DND-41 (cell line): ENCODE data around the gene AATF.

Source experiments
- ATAC-seq: fragments of 200-7000 bp; cut with Tn5 transposase; 3 replicates; pipeline ENCODE4 v1.9.1; 2021; ENCODE audit warnings: low read depth; ENCODE audit not compliant: insufficient read depth
- DNase-seq: peaks from one replicate; pipeline ENCODE4 v3.0.0-alpha.2; 2020
- H2AFZ ChIP-seq: 2 replicates; pipeline ENCODE4 v1.6.0; 2012; ENCODE audit warnings: low read depth, low read length
- H3K27ac ChIP-seq: 2 replicates; pipeline ENCODE4 v1.5.1; 2012; ENCODE audit warnings: low read length, inconsistent platforms
- H3K27me3 ChIP-seq: fragments of 200-600 bp; sonication (generic); 2 replicates; pipeline ENCODE4 v1.6.0; 2012; ENCODE audit warnings: low read length, mild to moderate bottlenecking, inconsistent platforms; ENCODE audit not compliant: insufficient read depth, poor library complexity
- H3K36me3 ChIP-seq: 2 replicates; pipeline ENCODE4 v1.5.1; 2012; ENCODE audit warnings: low read length, inconsistent platforms; ENCODE audit not compliant: insufficient read depth
- H3K4me1 ChIP-seq: 2 replicates; pipeline ENCODE4 v1.5.1; 2012; ENCODE audit warnings: mild to moderate bottlenecking, low read length; ENCODE audit not compliant: insufficient read depth
- H3K4me2 ChIP-seq: 2 replicates; pipeline ENCODE4 v1.6.0; 2012; ENCODE audit warnings: mild to moderate bottlenecking, moderate library complexity, low read length, inconsistent platforms; ENCODE audit not compliant: insufficient read depth
- H3K4me3 ChIP-seq, 2 experiments: fragments of 200-600 bp in 1 of 2; shearing (Covaris generic) in 1 of 2; 2 replicates each; pipeline ENCODE4 v1.5.1; 2012 to 2016; ENCODE audit warnings: inconsistent platforms in 2 of 2, low read length in 2 of 2, mild to moderate bottlenecking in 2 of 2, low read depth in 1 of 2, moderate library complexity in 1 of 2
- H3K79me2 ChIP-seq: 2 replicates; pipeline ENCODE4 v1.6.0; 2012; ENCODE audit warnings: low read length, inconsistent platforms; ENCODE audit not compliant: insufficient read depth
- H3K9ac ChIP-seq: 2 replicates; pipeline ENCODE4 v1.6.0; 2012; ENCODE audit warnings: low read depth, mild to moderate bottlenecking, inconsistent platforms, low read length, moderate library complexity
- H3K9me3 ChIP-seq: 2 replicates; pipeline ENCODE4 v1.5.1; 2012; ENCODE audit warnings: low read length, moderate library complexity, mild to moderate bottlenecking, inconsistent platforms; ENCODE audit not compliant: insufficient read depth, severe bottlenecking
- H4K20me1 ChIP-seq: 2 replicates; pipeline ENCODE4 v1.6.0; 2012; ENCODE audit warnings: low read length; ENCODE audit not compliant: insufficient read depth
- EZH2 ChIP-seq: IDR thresholded peaks from 3 replicates; pipeline ENCODE4 v1.6.1; 2012; ENCODE audit warnings: borderline replicate concordance, low read depth, mild to moderate bottlenecking, moderate library complexity, low read length, inconsistent platforms; ENCODE audit not compliant: severe bottlenecking
- TF ChIP-seq, protein P1 (sequence below): IDR thresholded peaks from 2 replicates; pipeline ENCODE4 v1.5.1; 2012; ENCODE audit warnings: borderline replicate concordance, low read length, moderate library complexity, mild to moderate bottlenecking; ENCODE audit not compliant: poor library complexity, severe bottlenecking; ENCODE audit errors: extremely low read depth

Gene AATF

GRCh38 chr17:36972186-36972700 is 23.5 kb downstream of the AATF start:
- Histone ChIP-seq H3K9me3 (no peaks in the 10 kb centered on the region), H3K27ac (no peak overlapping the region), H3K36me3 (peaks cover 49% of the 10 kb centered on the region), H4K20me1 (peaks cover 34% of the 10 kb centered on the region; the same call in 1 of the 2 replicates), H3K4me2 (no peak overlapping the region), H3K4me3 (no peak overlapping the region), H3K79me2 (peaks cover 94% of the 10 kb centered on the region), H3K27me3 (no peaks in the 10 kb centered on the region), H3K4me1 (no peaks in the 10 kb centered on the region), H2AFZ (no peak overlapping the region), H3K9ac (no peak overlapping the region)
- DNase-seq = no peak
- TF ChIP-seq, protein P1, sequence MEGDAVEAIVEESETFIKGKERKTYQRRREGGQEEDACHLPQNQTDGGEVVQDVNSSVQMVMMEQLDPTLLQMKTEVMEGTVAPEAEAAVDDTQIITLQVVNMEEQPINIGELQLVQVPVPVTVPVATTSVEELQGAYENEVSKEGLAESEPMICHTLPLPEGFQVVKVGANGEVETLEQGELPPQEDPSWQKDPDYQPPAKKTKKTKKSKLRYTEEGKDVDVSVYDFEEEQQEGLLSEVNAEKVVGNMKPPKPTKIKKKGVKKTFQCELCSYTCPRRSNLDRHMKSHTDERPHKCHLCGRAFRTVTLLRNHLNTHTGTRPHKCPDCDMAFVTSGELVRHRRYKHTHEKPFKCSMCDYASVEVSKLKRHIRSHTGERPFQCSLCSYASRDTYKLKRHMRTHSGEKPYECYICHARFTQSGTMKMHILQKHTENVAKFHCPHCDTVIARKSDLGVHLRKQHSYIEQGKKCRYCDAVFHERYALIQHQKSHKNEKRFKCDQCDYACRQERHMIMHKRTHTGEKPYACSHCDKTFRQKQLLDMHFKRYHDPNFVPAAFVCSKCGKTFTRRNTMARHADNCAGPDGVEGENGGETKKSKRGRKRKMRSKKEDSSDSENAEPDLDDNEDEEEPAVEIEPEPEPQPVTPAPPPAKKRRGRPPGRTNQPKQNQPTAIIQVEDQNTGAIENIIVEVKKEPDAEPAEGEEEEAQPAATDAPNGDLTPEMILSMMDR = no peak
- no peak for ATAC-seq

- peaks cover 32% of the 10 kb centered on the region; the same call in 1 of the 2 replicates for H4K20me1 ChIP-seq
- H3K9me3 ChIP-seq = no peaks in the 10 kb centered on the region
- ATAC-seq = no peak
- H3K36me3 ChIP-seq = peaks cover 46% of the 10 kb centered on the region
- H3K9ac ChIP-seq = no peak overlapping the region
- TF ChIP-seq, protein P1 = no peak
- TF ChIP-seq EZH2 = no peak
- H3K4me1 ChIP-seq = no peaks in the 10 kb centered on the region
- H3K4me3 ChIP-seq = no peak overlapping the region
- H3K27me3 ChIP-seq = no peaks in the 10 kb centered on the region
- no peak overlapping the region for H3K27ac ChIP-seq
- peaks cover 93% of the 10 kb centered on the region for H3K79me2 ChIP-seq
- no peak overlapping the region for H3K4me2 ChIP-seq
- no peak for DNase-seq
- H2AFZ ChIP-seq = no peak overlapping the region
Observed at GRCh38 chr17:36972905-36973304, 24.2 kb downstream of the AATF start.

DNA sequence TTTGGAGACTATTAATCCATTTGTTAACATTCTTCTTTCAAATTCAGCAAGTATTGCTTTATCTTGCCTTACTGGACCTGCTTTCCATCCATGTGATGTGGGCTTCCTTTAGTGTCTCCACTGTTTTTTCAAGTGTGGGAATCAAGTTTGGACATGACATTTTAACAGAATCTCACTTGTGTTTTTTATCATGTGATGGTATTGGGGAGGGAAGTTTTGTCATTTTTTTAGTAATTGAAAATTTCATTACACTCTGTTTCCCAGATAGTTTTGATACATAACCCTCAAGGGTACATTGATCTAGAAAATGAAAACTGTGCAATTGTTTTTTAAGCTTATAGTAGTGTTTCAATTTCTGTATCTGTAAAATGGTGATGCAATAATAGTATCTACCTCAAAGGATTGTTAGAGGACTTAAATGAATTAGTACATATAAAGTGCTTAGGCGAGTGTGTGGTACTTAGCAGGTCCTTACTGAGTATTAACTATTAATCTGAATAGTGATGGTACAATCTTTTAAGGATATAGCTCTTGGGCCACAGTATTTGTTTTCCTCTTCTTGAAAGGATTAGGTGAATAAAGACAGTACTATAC is 27.3 kb downstream of the AATF start:
- Histone ChIP-seq H3K4me2 (no peak overlapping the region), H3K27me3 (no peaks in the 10 kb centered on the region), H3K4me1 (no peaks in the 10 kb centered on the region), H3K9me3 (no peaks in the 10 kb centered on the region), H3K79me2 (peaks cover 94% of the 10 kb centered on the region), H3K27ac (no peak overlapping the region), H3K9ac (no peak overlapping the region), H4K20me1 (peaks cover 22% of the 10 kb centered on the region; the same call in 1 of the 2 replicates), H3K4me3 (no peak overlapping the region), H3K36me3 (peaks cover 19% of the 10 kb centered on the region; the same call in 1 of the 2 replicates), H2AFZ (no peak overlapping the region)
- TF ChIP-seq, protein P1 = no peak
- TF ChIP-seq EZH2 = no peak
- ATAC-seq = no peak
- no peak for DNase-seq
